Inferior parietal cortex (tissue), 1 donor: ENCODE measurements around the gene GPA33.

ENCODE experiments used
- DNase-seq: peaks from one replicate; pipeline ENCODE4 v3.0.0-alpha.2; 2016; ENCODE audit errors: extremely low spot score

The GPA33 gene

GRCh38 chr1:167117225-167117624, 27.0 kb upstream of the GPA33 start:
- no peak for DNase-seq

- DNase-seq = no peak
These were observed 26.0 kb upstream of the GPA33 start for GRCh38 chr1:167116174-167116573.

DNA sequence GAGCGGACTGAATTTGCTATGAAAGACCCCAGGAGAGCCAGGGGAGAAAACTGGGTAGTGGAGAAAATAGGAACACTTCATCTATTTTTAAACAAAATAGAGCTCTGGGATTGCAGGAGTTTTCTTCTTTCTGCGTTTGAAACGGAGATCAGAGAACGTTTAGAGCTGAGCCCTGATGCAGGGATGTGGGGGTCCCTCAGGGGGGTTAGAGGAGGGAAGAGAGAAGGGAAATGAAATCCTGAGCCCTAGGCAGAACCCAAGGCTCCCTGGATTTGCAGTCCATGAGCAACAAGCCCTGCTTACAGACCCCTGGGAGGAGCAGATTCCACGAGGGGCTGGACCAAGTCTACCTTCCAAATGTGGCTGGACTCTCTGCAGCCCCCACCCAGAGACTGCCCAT, 25.5 kb upstream of the GPA33 start:
- DNase-seq = no peak

GRCh38 chr1:167114725-167115124, 24.5 kb upstream of the GPA33 start:
- DNase-seq = no peak

DNA sequence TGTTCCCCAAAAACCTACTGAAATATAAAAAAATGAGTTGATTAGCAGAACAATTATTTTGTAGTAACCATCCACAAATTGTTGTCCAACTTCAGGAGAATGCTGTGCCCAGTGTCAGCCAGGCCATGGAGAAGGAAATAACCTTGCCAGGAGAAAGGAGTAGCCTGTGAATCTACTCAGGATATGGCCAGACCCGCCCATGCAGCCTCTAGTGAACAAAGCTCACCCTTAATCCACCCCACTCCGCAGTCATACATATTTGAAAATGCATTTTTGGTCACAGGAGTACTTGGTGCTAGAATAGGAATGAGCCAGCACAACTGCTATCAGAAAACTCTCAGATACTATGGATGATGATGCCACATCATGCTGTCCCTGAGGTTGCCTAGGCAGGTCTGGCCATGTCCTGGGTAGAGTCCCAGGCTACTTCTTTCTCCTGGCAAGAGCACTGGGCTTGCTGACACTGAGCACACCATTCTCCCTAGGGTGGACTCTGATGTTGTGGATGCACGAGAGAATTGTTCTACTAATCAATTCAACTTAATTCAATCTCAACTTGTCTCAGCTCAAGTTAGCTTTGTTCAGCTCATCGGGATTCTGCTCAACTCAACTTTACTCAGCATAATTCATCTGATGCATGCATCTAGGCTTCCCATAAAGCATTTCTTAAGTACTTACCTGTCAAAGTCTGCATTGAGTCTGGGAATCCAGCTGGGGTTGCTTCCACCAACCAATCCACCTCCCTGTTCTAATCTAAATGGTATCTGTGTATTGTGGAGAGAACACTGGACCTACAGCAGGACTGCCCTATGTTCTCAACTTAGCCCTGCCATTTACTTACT, 21.9 kb upstream of the GPA33 start:
- no peak for DNase-seq

DNA sequence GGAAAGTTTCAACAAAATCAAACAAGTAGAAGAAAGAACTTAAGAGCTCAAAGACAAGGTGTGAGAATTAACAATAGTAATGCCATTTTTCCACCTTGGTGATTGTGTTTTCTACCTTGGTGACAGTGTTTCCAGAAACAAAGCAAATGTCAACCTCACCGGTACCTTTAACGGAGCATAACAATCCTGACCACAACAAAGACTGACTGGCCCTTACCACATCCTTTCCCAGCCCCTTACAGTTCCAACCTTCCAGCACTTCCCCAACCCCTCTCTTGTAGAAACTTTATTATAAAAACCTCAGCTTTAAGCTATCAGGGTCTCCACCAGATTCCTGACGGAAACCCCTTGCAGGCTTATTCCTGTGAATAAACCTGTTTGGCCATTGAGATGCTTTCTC, 20.4 kb upstream of the GPA33 start:
- DNase-seq = no peak

DNA sequence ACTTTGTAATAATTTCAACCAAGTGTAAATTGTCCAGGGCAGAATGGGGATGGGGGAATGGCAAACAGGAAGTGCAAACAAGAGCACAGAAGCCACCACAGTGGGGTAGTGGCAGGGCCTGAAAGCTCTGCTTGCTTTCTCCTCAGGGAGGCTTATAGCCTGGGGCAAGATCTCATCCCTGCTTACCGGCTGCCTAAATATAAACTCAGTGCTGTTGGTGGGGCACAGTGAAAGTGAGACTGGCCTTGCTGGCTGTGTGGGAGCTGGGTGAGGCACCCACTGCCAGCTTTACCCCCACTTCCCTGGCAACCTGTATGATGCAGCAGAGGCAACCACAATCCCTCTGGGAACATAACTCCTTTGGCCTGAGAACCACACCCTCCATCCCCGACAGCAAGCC, 18.9 kb upstream of the GPA33 start:
- no peak for DNase-seq

DNA sequence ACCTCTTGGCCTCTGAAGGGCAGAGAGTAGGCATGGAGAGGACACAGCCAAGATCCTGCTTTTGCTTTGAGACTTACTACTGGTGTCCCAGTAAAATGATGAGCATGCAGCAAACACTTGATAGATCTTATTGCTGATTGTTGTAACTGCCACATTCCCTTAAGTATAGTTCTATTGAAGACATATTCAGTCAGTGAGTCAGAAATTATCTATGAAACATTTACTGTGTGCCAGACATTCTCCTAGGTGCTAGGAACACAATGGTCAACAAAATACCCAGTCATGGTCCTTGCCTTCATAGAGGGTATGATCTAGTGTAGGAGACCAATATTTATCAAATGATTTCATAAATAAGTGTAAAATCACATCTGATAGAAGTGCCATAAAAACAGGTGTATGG, 17.3 kb upstream of the GPA33 start:
- no peak for DNase-seq

GRCh38 chr1:167106119-167106461, 15.9 kb upstream of the GPA33 start:
- no peak for DNase-seq

DNA sequence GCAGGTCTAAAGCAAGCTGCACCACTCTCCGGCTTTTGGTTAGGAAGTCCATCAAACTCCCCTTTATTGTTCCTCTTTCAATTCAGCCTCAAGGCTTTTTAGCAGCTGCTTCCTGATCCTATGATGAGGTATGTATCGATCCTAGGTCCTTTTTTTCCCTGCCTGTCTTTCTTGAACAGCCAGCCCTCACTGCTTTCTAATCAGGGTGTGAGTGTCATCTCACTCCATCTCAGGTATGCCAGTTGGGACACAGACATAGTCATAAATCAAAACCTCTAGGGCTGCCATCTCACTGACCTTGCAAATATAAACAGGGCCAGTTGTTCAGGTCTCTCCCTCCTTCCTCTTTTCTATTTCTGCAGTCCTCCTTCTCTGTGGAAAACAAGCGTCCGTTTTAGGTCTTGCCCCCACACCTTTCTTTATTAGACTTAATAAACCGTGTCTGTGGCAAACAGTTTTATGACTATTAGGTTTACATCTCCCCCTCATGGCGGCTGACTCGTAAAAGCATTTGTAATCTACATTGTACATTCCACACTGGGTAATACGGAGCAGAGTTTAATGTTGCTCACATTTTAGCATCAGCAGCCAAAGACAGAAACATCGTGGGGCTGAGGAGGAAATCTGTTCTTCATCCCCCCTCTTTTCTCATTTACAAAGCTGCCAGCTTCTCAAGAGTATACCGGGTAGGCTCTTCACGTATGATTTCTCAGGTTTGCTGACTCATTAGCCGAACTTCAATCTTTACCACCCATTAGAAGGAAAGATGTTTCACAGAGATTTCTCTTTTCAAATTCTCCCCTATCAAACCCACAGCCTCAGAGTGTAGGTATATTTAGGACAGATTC, 15.3 kb upstream of the GPA33 start:
- no peak for DNase-seq

DNA sequence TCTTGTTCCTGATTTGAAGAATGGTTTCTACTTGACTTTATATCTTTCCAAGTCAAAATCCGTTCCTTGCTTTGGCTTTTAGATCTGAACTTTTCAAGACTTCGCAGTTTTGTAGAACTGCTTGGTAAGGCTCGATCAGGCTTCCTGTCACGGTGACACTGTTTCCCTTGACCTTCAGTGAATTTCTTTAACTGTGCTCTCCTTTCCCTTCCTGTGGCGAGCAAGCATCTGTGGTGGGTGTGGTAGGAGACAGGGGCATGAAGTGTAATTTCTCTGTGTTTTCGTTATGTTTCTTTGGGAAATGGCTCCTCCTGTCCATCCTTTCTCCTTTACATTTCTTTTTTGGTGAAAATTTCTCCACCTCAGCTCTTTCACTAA, 14.1 kb upstream of the GPA33 start:
- no peak for DNase-seq

DNA sequence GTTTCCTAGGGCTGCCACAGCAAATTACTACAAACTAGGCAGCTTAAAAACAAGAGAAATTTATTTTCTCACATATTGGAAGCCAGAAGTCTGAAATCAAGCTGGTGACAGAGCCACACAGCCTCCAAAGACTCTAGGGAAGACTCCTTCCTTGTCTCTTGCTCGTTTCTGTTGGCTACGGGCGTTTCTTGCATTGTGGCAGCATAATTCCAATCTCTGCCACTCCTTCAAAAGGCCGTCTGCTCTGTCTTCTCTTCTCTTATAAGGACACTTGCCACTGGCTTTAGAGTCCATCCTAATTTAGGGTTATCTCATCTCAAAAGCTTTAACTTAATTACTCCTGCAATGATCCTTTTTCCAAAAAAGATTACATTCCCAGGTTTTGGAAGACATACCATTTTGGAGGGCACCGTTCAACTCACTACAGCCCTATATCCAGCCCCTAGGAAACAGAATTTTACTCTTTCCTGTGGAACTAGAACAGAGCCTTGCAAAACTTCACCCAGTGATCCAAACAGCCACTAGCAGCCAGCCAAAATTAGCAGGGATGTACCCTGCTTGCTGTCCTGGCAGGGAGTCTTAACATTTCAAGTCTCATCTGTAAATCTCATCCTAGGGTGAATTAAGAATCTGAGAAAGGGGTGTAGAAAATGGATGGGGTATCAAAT, 12.9 kb upstream of the GPA33 start:
- no peak for DNase-seq

GRCh38 chr1:167101754-167102153, 11.6 kb upstream of the GPA33 start:
- DNase-seq = no peak

DNA sequence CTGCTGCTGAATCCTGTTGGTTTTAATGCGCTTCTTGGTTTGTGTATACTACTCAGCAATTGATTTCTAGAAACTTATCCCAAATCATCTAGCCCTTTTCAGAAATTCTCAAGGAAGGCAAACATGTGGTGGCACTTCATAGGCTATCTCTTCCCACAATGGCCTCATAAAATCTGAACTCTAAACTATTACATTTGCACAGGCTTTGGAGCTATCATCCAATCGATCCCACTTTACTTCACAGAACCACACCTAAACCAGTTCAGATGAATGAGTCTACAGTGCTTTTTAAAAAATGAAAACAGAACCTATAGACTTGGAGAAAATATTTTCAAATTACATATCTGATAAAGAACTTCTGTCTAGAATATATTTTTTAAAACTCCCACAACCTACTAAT, 10.6 kb upstream of the GPA33 start:
- no peak for DNase-seq

DNA sequence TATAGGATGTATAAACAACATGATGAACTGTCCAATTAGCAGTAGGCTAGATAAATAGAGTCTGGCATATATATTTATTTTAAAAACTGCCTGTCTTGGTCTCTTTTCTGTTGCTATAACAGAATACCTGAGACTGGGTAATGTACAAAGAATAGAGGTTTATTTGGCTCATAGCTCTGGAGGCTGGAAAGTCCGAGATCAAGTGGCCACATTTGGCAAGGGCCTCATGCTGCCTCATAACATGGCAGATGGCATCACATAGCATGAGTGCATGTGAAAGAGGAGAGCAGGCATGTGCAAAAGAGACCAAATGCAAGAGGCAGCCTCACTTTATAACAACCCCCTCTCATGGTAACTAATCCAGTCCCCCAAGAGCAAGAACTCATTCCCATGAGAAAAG, 9.7 kb upstream of the GPA33 start:
- DNase-seq = no peak

GRCh38 chr1:167095368-167095767, 5.2 kb upstream of the GPA33 start:
- no peak for DNase-seq

DNA sequence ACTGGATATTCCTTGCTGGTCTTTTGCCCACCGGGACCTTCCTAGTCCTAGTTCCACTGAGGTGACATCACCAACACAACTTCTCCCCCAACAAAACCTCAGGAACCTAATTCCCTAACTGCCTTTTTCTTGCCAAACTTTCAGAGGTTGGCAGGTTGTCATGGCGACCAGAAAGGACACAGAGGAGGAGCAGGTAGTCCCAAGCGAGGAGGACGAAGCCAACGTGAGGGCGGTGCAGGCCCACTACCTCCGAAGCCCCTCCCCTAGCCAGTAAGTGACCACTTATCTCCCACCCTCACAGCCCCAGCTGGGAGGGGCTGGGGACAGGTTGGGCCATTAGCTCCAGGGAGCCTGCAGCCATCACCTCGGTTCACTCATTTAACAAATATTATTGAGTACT, 4.5 kb upstream of the GPA33 start:
- no peak for DNase-seq

DNA sequence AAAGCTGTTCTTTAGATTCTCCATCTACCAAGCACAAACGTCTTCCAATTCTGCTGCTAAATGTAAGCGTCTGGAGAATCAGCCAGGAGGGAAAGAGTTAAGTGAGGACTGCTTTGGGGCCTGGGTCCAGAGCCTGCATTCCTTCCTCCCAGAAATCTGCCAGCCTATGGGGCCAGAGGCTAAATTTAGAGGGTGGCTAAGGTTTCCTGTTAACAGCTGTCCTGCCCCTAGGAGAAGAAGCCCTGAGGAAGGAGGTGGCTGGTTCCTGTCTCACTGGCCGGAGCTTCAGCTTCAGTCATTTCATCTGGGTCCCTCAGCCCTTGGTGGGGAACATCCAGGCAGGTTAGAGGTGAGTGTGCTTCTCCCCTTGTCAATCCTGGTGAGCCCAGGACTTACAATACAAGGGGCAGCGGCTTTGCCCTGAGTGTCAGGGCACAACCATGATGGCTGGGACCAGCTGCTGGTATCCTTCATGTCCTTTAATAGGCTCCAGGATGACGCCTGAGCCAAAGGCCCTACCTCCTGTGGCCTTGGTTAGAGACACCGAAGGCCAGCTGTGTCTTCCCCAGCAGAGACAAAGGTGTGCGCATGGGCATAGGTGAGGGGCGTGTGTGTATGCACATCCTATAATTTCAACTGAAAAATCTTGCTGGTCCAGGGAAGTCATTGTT, 3.8 kb upstream of the GPA33 start, which contains the start of gene STYXL2:
STYXL2 (plus strand) TSS at position 230 of the 671 bp plus-strand sequence. CDS start 775 bp downstream, outside the sequence.
- no peak for DNase-seq

- DNase-seq = no peak
These were observed 2.5 kb upstream of the GPA33 start for GRCh38 chr1:167092653-167093052.

DNA sequence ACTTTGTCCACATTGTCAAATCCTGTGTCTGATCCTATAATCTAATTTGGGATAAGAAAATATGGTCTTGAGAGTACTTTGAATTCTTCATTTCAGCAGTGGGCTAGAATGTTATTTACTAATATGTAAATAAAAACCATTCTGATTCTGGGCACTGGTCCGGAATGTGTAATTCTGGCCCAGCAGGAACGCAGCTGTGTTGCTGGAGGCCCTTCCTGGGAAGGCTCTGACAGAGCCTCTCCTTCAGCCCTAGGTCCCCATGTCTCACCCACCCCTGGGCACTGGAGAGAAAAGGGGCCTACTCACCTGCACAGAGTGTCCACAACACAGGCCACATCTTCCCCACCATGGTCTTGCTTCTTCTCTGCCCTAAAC, 251 bp downstream of the GPA33 start:
- no peak for DNase-seq

DNA sequence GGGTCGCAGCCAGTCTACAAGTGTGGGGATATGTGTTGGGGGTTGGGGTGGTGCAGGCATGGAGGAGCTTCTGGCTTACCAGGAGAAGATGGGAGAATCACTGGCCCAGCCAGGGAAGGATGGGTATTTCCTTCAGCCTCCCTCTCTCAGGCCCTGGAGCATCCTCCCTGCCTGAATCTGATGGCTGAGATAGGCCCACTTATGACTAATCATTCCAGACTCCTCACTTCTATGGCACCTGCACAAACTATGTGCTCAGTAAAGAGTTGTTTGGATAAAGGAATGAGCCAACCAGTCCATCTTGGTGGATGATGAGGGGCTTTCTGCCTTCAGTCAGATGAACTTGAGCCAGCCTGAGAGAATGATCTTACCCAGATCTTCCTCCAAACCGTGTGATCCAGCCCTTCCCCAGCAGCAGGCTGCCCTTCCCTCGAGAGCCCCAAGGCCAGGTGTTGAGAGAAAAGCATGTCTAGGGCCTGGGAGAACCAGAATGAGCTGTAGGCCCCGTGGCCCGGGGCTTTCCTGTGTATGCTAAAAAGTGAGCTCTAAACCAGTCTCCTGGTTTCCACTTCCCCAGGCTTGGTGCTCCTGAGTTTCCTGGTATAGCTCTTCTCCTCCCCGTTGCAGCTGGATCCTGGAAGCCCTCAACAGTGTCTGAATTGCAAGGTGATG, 1.3 kb downstream of the GPA33 start:
- no peak for DNase-seq

GRCh38 chr1:167086768-167087167, 3.4 kb downstream of the GPA33 start:
- no peak for DNase-seq
